Spinal cord (tissue), 10 donors: Measurements from ENCODE around the gene NOS1AP. TPM values are rescaled to one million over a fixed set of nuclear protein-coding genes. Genes with fewer than 3 reads are reported as not detected.

Experiments
- DNase-seq, 6 donors: peaks; one replicate each; pipeline versions ENCODE4 v3.0.0 to v3.0.0-alpha.2; 2013 to 2015; ENCODE audit warnings: low spot score in 6 of 6, low read depth in 4 of 6
- H3K27ac ChIP-seq: one replicate; pipeline ENCODE4 v1.5.1; 2013; ENCODE audit warnings: low read depth, low read length, control low read depth
- H3K27me3 ChIP-seq: one replicate; pipeline ENCODE4 v1.6.1; 2013; ENCODE audit warnings: low read length; ENCODE audit not compliant: control insufficient read depth, insufficient read depth
- H3K36me3 ChIP-seq: one replicate; pipeline ENCODE4 v1.6.1; 2013; ENCODE audit warnings: low read length; ENCODE audit not compliant: control insufficient read depth, insufficient read depth
- H3K4me1 ChIP-seq: one replicate; pipeline ENCODE4 v1.6.1; 2013; ENCODE audit warnings: low read length; ENCODE audit not compliant: control insufficient read depth, insufficient read depth
- H3K4me3 ChIP-seq: one replicate; pipeline ENCODE4 v1.5.1; 2013; ENCODE audit warnings: low read depth, low read length, control low read depth
- H3K9me3 ChIP-seq: one replicate; pipeline ENCODE4 v1.6.1; 2013; ENCODE audit warnings: low read length; ENCODE audit not compliant: control insufficient read depth, insufficient read depth
- WGBS: methylation state at CpG from one replicate; pipeline ENCODE4 v1.1.5; 2013; ENCODE audit warnings: missing lambda C conversion rate; ENCODE audit not compliant: insufficient coverage; 5-methylcytosine and 5-hydroxymethylcytosine counted together
- polyA plus RNA-seq, 2 donors: library from polyadenylated mRNA; unstranded; fragments of 120-200 nt; gene quantifications; one replicate each; pipeline ENCODE4 v1.2.1, GENCODE V29; 2013; ENCODE audit not compliant: insufficient read length in 2 of 2
- total RNA-seq, 2 donors: library from RNA; depleted of rRNA in 1 of 2; stranded (reverse); fragments of 120-200 nt in 1 of 2; fragments of >200 nt in 1 of 2; gene quantifications; one replicate each; pipeline versions ENCODE4 v1.2.3 to v1.2.4, GENCODE V29; 2013 to 2014
- donor health status: healthy.

Gene NOS1AP
- total and polyA plus RNA-seq, 4 donors: 4.2 to 9.9 (median 8.1) TPM

GRCh38 chr1:162204129-162204822, 134.8 kb downstream of the NOS1AP start:
- Histone ChIP-seq H3K27me3 (no peaks in the 10 kb centered on the region), H3K36me3 (no peaks in the 10 kb centered on the region), H3K9me3 (no peaks in the 10 kb centered on the region), H3K4me1 (peaks cover 4% of the 10 kb centered on the region), H3K27ac (no peak overlapping the region), H3K4me3 (no peak overlapping the region)
- DNase-seq: no peak
- 57% methylated on average over 5 of the region's 7 CpGs for WGBS

- H3K9me3 ChIP-seq: no peaks in the 10 kb centered on the region
- no peak for DNase-seq
- WGBS: 80% methylated on average over 1 of the region's 1 CpG
- peaks cover 4% of the 10 kb centered on the region for H3K4me1 ChIP-seq
- H3K27ac ChIP-seq: no peak overlapping the region
- H3K36me3 ChIP-seq: no peaks in the 10 kb centered on the region
- H3K27me3 ChIP-seq: no peaks in the 10 kb centered on the region
- H3K4me3 ChIP-seq: no peak overlapping the region
Observed at GRCh38 chr1:162204823-162205155, 135.3 kb downstream of the NOS1AP start.

GRCh38 chr1:162206300-162206699, 136.8 kb downstream of the NOS1AP start:
- H3K27me3 ChIP-seq: no peaks in the 10 kb centered on the region
- DNase-seq: no peak
- H3K27ac ChIP-seq: no peak overlapping the region
- no peak overlapping the region for H3K4me3 ChIP-seq
- peaks cover 12% of the 10 kb centered on the region for H3K4me1 ChIP-seq
- H3K9me3 ChIP-seq: no peaks in the 10 kb centered on the region
- H3K36me3 ChIP-seq: no peaks in the 10 kb centered on the region
- WGBS: no CpG with 5 or more reads among the region's 1 CpG

GRCh38 chr1:162206749-162207635, 137.5 kb downstream of the NOS1AP start:
- Histone ChIP-seq H3K4me1 (peaks cover 17% of the 10 kb centered on the region), H3K4me3 (no peak overlapping the region), H3K36me3 (no peaks in the 10 kb centered on the region), H3K9me3 (no peaks in the 10 kb centered on the region), H3K27ac (no peak overlapping the region), H3K27me3 (no peaks in the 10 kb centered on the region)
- 49% methylated on average over 9 of the region's 12 CpGs for WGBS
- peak in 2 of 6 donors; percentile 59 to 61 for DNase-seq

GRCh38 chr1:162207862-162208261, 138.4 kb downstream of the NOS1AP start:
- Histone ChIP-seq H3K27ac (no peak overlapping the region), H3K4me3 (no peak overlapping the region), H3K36me3 (no peaks in the 10 kb centered on the region), H3K4me1 (peaks cover 26% of the 10 kb centered on the region), H3K27me3 (no peaks in the 10 kb centered on the region), H3K9me3 (no peaks in the 10 kb centered on the region)
- WGBS: no CpG with 5 or more reads among the region's 3 CpGs
- DNase-seq: no peak

GRCh38 chr1:162210196-162210595, 140.7 kb downstream of the NOS1AP start:
- WGBS: 80% methylated on average over 5 of the region's 6 CpGs
- peaks cover 39% of the 10 kb centered on the region for H3K4me1 ChIP-seq

GRCh38 chr1:162212713-162213112, 143.2 kb downstream of the NOS1AP start:
- DNase-seq: no peak
- peaks cover 44% of the 10 kb centered on the region for H3K4me1 ChIP-seq
- no peaks in the 10 kb centered on the region for H3K36me3 ChIP-seq
- H3K4me3 ChIP-seq: no peak overlapping the region
- H3K9me3 ChIP-seq: no peaks in the 10 kb centered on the region
- no peaks in the 10 kb centered on the region for H3K27me3 ChIP-seq
- peak overlapping the region; percentile 75 for H3K27ac ChIP-seq
- 89% methylated on average over 6 of the region's 7 CpGs for WGBS

More at GRCh38 chr1:162210196-162210595, 140.7 kb downstream of the NOS1AP start:
- no peak overlapping the region for H3K4me3 ChIP-seq
- no peak for DNase-seq
- no peaks in the 10 kb centered on the region for H3K9me3 ChIP-seq
- no peaks in the 10 kb centered on the region for H3K36me3 ChIP-seq
- H3K27me3 ChIP-seq: no peaks in the 10 kb centered on the region
- H3K27ac ChIP-seq: no peak overlapping the region

- H3K27me3 ChIP-seq: no peaks in the 10 kb centered on the region
- 44% methylated on average over 1 of the region's 7 CpGs for WGBS
- DNase-seq: peak; percentile 47 to 91 (median 67)
- no peak overlapping the region for H3K4me3 ChIP-seq
- peaks cover 44% of the 10 kb centered on the region for H3K4me1 ChIP-seq
- no peaks in the 10 kb centered on the region for H3K36me3 ChIP-seq
- peak overlapping the region; percentile 75 for H3K27ac ChIP-seq
- no peaks in the 10 kb centered on the region for H3K9me3 ChIP-seq
Observed at GRCh38 chr1:162213281-162213912, 143.9 kb downstream of the NOS1AP start.

GRCh38 chr1:162214202-162214601, 144.7 kb downstream of the NOS1AP start:
- no peak overlapping the region for H3K4me3 ChIP-seq
- no peaks in the 10 kb centered on the region for H3K36me3 ChIP-seq
- no peaks in the 10 kb centered on the region for H3K27me3 ChIP-seq
- no peaks in the 10 kb centered on the region for H3K9me3 ChIP-seq
- H3K4me1 ChIP-seq: peaks cover 50% of the 10 kb centered on the region
- DNase-seq: no peak
- no CpG with 5 or more reads among the region's 6 CpGs for WGBS
- peak overlapping the region; percentile 75 for H3K27ac ChIP-seq
